Upper lobe of left lung (tissue), 6 donors: ENCODE measurements around the gene KLF17. TPM values are rescaled to one million over a fixed set of nuclear protein-coding genes. Genes with fewer than 3 reads are reported as not detected.

Experiments
- ATAC-seq, 2 donors: fragments of 200-7000 bp; cut with Tn5 transposase; one replicate each; pipeline ENCODE4 v1.9.1; 2022; ENCODE audit warnings: mild to moderate bottlenecking in 2 of 2, moderate library complexity in 2 of 2; ENCODE audit not compliant: low FRiP score in 2 of 2
- DNase-seq, 2 donors: peaks; one replicate each; pipeline ENCODE4 v3.0.0-alpha.2; 2019 to 2020
- H3K27ac ChIP-seq, 4 donors: fragments of 200-600 bp; sonication (generic); one replicate each; pipeline ENCODE4 v1.5.1; 2016 to 2019
- H3K27me3 ChIP-seq, 4 donors: fragments of 200-600 bp; sonication (generic); one replicate each; pipeline ENCODE4 v1.5.1; 2017 to 2019
- H3K36me3 ChIP-seq, 4 donors: fragments of 200-600 bp; sonication (generic); one replicate each; pipeline ENCODE4 v1.5.1; 2016 to 2019
- H3K4me1 ChIP-seq, 4 donors: fragments of 200-600 bp; sonication (generic); one replicate each; pipeline ENCODE4 v1.5.1; 2018 to 2019
- H3K4me3 ChIP-seq, 4 donors: fragments of 200-600 bp; sonication (generic); one replicate each; pipeline ENCODE4 v1.5.1; 2017 to 2019; ENCODE audit warnings: mild to moderate bottlenecking in 2 of 4, moderate library complexity in 1 of 4
- H3K9me3 ChIP-seq, 4 donors: fragments of 200-600 bp; sonication (generic); one replicate each; pipeline ENCODE4 v1.5.1; 2018 to 2019
- EP300 ChIP-seq, 4 donors: sonication (generic); formaldehyde crosslinking; IDR thresholded peaks; one replicate each; pipeline ENCODE4 v1.5.1; 2017; ENCODE audit warnings: antibody characterized with exemption in 4 of 4, control low read depth in 2 of 4
- POLR2A ChIP-seq, 4 donors: fragments of 450-650 bp; IDR thresholded peaks; one replicate each; pipeline ENCODE4 v1.5.1; 2016 to 2017; ENCODE audit warnings: antibody characterized with exemption in 4 of 4, mild to moderate bottlenecking in 2 of 4
- POLR2AphosphoS5 ChIP-seq, 2 donors: sonication (generic); formaldehyde crosslinking; IDR thresholded peaks; one replicate each; pipeline ENCODE4 v1.5.1; 2017; ENCODE audit warnings: antibody characterized with exemption in 2 of 2
- WGBS, 2 donors: methylation state at CpG; one replicate each; pipeline ENCODE4 v1.1.5; 2017 to 2018; 5-methylcytosine and 5-hydroxymethylcytosine counted together
- total RNA-seq, 6 donors: library from RNA; depleted of rRNA in 4 of 6; stranded (reverse); fragments of >200 nt in 4 of 6; gene quantifications; one replicate each; pipeline versions ENCODE4 v1.1.0 to v1.2.1, GENCODE V29; 2016 to 2021
- TF ChIP-seq, protein P1 (sequence below), 6 experiments: fragments of 450-650 bp in 4 of 6; fragments of 200-600 bp in 2 of 6; sonication (generic) in 2 of 6; IDR thresholded peaks; one replicate each; pipeline ENCODE4 v1.5.1; 2016 to 2019; ENCODE audit warnings: antibody characterized with exemption in 6 of 6
- donor health status: DM: no; HTN: no; CAD: no; lungs with moderate emphysema.
- donor health status: DM: no; HTN: yes; CAD: no; lungs with severe emphysema.

The KLF17 gene
- total RNA-seq, 6 donors from 2014 or later = 0.11 to 0.39 (median 0.33) TPM; not detected in 1

DNA sequence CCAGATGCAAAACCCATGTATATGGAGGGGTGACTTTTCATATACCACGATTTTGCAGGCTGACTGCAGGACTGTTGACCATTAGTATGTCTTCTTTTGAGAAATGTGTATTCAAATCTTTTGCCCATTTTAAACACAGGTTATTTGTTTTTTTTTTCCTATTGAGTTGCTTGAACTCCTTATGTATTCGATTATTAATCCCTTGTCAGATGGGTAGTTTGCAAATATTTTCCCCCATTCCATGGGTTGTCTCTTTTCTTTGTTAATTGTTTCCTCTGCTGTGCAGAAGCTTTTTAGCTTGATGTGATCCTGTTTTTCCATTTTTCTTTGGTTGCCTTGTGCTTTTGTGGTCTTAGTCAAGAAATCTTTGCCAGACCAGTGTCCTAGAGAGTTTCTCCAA lies 24.6 kb upstream of the KLF17 start:
- TF ChIP-seq EP300 (IDR thresholded peaks at IDR 0.05) (no peak), POLR2A (IDR thresholded peaks at IDR 0.05) (no peak)
- TF ChIP-seq, protein P1, sequence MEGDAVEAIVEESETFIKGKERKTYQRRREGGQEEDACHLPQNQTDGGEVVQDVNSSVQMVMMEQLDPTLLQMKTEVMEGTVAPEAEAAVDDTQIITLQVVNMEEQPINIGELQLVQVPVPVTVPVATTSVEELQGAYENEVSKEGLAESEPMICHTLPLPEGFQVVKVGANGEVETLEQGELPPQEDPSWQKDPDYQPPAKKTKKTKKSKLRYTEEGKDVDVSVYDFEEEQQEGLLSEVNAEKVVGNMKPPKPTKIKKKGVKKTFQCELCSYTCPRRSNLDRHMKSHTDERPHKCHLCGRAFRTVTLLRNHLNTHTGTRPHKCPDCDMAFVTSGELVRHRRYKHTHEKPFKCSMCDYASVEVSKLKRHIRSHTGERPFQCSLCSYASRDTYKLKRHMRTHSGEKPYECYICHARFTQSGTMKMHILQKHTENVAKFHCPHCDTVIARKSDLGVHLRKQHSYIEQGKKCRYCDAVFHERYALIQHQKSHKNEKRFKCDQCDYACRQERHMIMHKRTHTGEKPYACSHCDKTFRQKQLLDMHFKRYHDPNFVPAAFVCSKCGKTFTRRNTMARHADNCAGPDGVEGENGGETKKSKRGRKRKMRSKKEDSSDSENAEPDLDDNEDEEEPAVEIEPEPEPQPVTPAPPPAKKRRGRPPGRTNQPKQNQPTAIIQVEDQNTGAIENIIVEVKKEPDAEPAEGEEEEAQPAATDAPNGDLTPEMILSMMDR (IDR thresholded peaks at IDR 0.05) = no peak

DNA sequence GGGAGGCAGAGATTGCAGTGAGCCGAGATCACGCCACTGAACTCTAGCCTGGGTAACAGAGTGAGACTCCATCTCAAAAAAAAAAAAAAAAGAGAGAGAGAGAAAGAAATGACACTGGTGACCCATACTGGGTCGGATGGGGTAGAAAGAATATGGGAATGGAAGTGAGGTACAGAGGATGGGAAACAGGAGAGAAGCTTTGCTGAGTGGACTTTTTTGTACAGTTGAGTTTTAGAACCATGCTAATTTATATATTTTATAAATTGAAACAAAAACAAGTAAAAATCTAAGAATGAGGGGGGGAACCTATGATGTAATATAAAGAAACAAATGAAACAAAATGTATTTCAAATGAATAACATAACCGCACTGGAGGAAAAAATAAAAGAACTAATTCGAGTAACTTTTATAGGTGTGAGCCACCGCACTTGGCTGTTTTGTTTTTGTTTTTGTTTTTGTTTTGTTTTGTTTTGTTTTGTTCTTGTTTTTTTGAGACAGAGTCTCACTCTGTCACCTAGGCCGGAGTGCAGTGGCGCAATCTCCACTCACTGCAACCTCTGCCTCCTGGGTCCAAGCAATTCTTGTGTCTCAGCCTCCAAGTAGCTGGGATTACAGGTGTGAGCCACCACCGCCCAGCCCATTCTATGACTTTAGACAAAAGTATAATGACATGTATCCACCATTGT lies 18.3 kb upstream of the KLF17 start:
- no peak for TF ChIP-seq POLR2AphosphoS5 (IDR thresholded peaks at IDR 0.05)
- no peak for TF ChIP-seq POLR2A (IDR thresholded peaks at IDR 0.05)
- TF ChIP-seq, protein P1 (IDR thresholded peaks at IDR 0.05) = no peak
- no peak for TF ChIP-seq EP300 (IDR thresholded peaks at IDR 0.05)
- no peaks in the 10 kb centered on the region for H3K36me3 ChIP-seq
- 85 to 92% methylated on average over 9 of the region's 9 CpGs for WGBS, 2 donors
- no peaks in the 10 kb centered on the region for H3K27me3 ChIP-seq
- no peak overlapping the region for H3K27ac ChIP-seq
- no peaks in the 10 kb centered on the region for H3K9me3 ChIP-seq
- no peak overlapping the region for H3K4me3 ChIP-seq
- no peaks in the 10 kb centered on the region for H3K4me1 ChIP-seq
- ATAC-seq (no peak), DNase-seq (no peak)

More for the DNA sequence above, 24.6 kb upstream of the KLF17 start:
- Histone ChIP-seq H3K9me3 (no peaks in the 10 kb centered on the region), H3K27ac (no peak overlapping the region), H3K36me3 (no peaks in the 10 kb centered on the region), H3K4me3 (no peak overlapping the region), H3K4me1 (peaks cover 0 to 3% (median 0%) of the 10 kb centered on the region in 4 donors), H3K27me3 (no peaks in the 10 kb centered on the region)
- 82 to 88% methylated on average over 2 of the region's 2 CpGs for WGBS, 2 donors
- no peak for ATAC-seq
- no peak for DNase-seq

DNA sequence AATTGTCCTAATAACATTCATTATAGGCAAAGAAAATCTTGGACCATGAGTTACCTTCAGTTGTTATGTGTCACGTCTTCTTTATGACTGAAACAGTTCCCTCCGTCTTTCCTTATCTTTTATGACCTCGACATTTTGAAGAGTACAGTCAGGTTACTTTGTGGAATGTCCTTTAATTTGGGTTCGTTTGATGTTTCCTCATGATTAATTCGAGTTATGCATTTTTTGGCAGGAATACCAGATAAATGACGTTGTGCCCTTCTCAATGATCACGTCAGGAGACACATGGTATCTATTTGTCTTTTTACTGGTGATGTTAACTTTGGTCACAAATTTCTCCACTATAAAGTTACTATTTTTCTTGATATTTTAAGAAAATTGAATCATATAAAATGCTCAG lies 17.3 kb upstream of the KLF17 start:
- DNase-seq (no peak), ATAC-seq (no peak)
- no peaks in the 10 kb centered on the region for H3K4me1 ChIP-seq
- H3K27ac ChIP-seq = no peak overlapping the region
- H3K36me3 ChIP-seq = no peaks in the 10 kb centered on the region
- H3K4me3 ChIP-seq = no peak overlapping the region
- H3K27me3 ChIP-seq = no peaks in the 10 kb centered on the region
- no peaks in the 10 kb centered on the region for H3K9me3 ChIP-seq
- no peak for TF ChIP-seq POLR2AphosphoS5 (IDR thresholded peaks at IDR 0.05)
- TF ChIP-seq, protein P1 (IDR thresholded peaks at IDR 0.05) = no peak
- 63 to 72% methylated on average over 7 of the region's 7 CpGs for WGBS, 2 donors

DNA sequence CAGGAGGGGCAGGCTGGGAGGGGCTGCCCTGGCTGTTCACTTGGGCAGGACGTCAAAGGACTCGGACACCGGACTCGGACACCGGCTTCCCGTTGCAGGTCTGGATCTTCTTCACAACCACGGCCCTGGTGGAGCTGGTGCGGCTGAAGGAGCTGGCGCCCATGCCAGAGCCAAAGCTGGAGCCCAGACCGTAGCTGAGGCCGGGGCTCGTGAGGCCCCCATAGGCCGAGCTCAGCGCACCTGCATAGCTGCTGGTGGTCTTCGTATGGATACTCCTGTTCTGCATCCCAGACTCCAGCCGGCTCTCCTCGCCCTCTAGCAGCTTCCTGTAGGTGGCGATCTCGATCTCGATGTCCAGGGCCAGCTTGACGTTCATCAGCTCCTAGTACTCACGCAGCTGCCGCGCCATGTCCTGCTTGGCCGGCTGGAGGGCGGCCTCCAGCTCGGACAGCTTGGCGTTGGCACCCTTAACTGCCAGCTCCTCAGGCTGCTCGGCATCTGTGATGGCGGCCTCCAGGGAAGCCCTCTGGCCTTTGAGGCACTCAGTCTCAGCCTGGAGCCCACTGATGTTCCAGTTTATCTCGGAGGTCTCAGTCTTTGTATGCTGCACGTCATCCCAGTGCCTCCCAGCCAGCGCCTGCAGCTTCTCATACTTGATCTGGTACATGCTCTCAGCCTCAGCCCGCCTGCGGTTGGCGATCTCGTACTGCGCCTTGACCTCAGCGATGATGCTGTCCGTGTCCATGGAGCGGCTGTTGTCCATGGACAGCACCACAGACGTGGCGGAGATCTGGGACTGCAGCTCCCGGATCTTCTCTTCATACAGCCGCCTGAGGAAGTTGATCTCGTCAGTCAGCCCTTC lies 15.1 kb upstream of the KLF17 start:
- Histone ChIP-seq H3K4me1 (no peaks in the 10 kb centered on the region), H3K27me3 (no peaks in the 10 kb centered on the region), H3K9me3 (no peaks in the 10 kb centered on the region), H3K27ac (no peak overlapping the region), H3K36me3 (no peaks in the 10 kb centered on the region), H3K4me3 (no peak overlapping the region)
- ATAC-seq = no peak
- DNase-seq = peak in 1 of 2 donors; percentile 61
- no peak for TF ChIP-seq POLR2AphosphoS5 (IDR thresholded peaks at IDR 0.05)
- TF ChIP-seq POLR2A (IDR thresholded peaks at IDR 0.05) = no peak
- no peak for TF ChIP-seq EP300 (IDR thresholded peaks at IDR 0.05)
- TF ChIP-seq, protein P1 (IDR thresholded peaks at IDR 0.05) = no peak
- WGBS, 2 donors = 74 to 95% methylated on average over 15 to 40 of the region's 46 CpGs
